ENCODE results near the gene TREX2. TPM values are rescaled to one million over a fixed set of nuclear protein-coding genes. Genes with fewer than 3 reads are reported as not detected.

Gene TREX2, protein sequence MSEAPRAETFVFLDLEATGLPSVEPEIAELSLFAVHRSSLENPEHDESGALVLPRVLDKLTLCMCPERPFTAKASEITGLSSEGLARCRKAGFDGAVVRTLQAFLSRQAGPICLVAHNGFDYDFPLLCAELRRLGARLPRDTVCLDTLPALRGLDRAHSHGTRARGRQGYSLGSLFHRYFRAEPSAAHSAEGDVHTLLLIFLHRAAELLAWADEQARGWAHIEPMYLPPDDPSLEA
- polyA plus RNA-seq (ENCODE audit: insufficient read length in 4 of 4) = under 1 TPM; 0.27 to 0.92 (median 0.61) TPM

GRCh38 chrX:153445856-153446635 is at the start of gene TREX2:
TSS of gene TREX2 (minus strand) at chrX:153446056. CDS start at chrX:153445430, 626 bp downstream.
- DNase-seq (ENCODE audit: low read depth in 4 of 4, low spot score in 2 of 4) = no peak

GRCh38 chrX:153495362-153495751 is 49.5 kb upstream of the TREX2 start:
- no peak for DNase-seq (ENCODE audit: low read depth in 4 of 4, low spot score in 2 of 4)

GRCh38 chrX:153494541-153495361 is 48.9 kb upstream of the TREX2 start, which contains the start of gene BGN:
TSS of gene BGN (plus strand) at chrX:153494980. CDS start at chrX:153504632, 9,652 bp downstream.
- DNase-seq (ENCODE audit: low read depth in 4 of 4, low spot score in 2 of 4) = no peak

DNA sequence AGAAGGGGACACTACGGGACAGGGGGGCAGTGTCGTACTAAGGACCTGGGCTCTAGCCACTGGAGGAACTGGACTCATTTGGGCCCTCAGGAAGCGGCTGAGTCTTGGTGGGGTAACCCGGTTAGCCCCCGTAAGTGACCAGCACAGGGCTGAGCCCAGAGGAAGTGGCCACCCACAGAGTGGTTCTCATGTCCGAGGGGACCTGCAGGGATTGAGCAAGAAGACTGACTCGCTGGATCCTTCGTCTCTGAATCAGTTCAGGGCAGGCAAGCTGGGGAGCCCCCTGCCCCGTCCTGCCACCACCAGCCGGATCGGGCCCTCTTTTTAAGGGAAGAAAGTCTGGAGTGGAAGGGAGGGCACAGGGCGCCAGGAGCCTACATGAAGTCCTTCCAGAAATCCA is 48.2 kb upstream of the TREX2 start:
- no peak for DNase-seq (ENCODE audit: low read depth in 4 of 4, low spot score in 2 of 4)

GRCh38 chrX:153493085-153493484 is 47.2 kb upstream of the TREX2 start:
- DNase-seq (ENCODE audit: low read depth in 4 of 4, low spot score in 2 of 4) = no peak

DNA sequence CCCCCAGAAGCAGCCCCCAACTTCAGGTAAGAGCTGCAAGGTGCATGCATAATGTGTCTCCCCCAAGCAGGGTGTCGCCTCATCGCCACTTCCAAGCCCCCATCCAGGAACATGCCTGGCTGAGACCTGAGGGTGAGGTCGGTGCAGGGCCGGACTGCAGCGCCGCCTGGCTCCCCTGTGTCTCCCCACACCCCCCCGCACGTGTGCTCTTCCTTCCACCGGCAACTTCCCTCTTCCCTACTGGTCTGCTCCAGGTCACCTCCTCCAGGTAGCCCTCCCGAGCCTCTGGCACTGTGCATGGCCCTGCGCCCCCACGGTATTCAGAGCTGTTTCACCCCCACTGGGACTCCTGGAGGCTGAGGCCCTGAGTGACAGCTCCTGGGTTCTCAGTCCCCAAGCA is 46.7 kb upstream of the TREX2 start:
- no peak for DNase-seq (ENCODE audit: low read depth in 4 of 4, low spot score in 2 of 4)

GRCh38 chrX:153491918-153492317 is 46.1 kb upstream of the TREX2 start:
- no peak for DNase-seq (ENCODE audit: low read depth in 4 of 4, low spot score in 2 of 4)

DNA sequence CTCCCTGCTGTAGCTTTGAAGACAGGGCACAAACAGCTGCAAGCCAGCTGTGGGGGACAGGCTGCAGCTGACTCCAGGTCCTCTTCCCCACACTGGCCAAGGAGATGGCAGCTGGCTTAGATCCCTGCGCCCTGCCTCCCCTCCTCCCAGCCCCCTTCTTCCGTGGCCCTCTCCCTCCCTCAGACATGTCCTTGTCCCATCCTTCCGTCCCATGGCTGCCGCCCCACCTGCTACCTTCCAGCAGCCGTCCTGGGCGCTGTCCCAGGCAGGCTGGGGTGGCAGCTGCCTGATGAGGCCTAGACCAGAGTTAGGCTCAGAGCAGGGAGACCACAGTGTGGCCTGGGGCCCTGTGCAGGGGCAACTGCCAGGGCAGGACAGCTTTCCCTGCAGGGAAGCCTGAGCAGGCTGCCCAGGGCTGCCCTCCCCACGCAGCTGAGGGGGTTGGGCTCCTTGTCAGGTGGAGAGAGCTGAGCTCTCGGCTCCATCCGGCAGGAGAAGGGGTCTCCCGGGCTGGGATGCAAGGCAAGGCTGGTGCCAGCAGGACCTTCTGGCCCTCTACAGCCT is 45.6 kb upstream of the TREX2 start:
- DNase-seq (ENCODE audit: low read depth in 4 of 4, low spot score in 2 of 4) = no peak

DNA sequence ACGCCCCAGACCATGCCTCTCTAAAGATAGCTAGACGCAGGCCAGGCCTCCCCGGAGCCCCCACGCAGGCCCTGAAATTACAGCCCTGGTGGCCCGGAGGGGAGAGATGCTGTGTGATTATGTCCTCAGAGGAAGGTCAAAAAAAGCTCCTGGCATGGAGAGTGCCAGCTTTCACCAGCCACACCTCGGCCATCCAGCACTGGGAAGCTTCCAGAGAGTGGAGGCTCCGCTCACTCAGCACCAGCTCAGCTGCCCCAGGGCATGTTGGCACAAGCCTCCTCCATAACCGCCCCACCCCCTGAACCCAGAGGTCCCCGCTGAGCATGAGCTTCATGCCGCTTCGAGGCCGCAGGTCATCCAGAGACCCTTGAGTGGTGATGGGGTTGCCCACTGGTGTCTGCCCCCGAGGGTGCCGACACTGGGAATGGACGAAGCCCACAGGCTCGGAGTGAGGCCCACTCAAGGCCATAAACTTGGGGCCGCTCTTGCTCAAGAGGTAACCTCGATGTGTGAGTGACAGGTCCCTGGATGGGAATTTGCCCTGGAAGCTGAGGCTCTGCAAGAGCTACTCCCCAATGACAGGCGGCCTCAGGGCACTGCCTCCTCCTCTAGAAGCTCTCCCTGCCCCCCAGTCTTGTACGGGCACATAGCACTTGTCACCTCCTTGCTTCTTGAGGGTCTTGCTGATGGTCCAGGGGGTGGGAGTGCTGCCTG is 44.5 kb upstream of the TREX2 start:
- no peak for DNase-seq (ENCODE audit: low read depth in 4 of 4, low spot score in 2 of 4)

DNA sequence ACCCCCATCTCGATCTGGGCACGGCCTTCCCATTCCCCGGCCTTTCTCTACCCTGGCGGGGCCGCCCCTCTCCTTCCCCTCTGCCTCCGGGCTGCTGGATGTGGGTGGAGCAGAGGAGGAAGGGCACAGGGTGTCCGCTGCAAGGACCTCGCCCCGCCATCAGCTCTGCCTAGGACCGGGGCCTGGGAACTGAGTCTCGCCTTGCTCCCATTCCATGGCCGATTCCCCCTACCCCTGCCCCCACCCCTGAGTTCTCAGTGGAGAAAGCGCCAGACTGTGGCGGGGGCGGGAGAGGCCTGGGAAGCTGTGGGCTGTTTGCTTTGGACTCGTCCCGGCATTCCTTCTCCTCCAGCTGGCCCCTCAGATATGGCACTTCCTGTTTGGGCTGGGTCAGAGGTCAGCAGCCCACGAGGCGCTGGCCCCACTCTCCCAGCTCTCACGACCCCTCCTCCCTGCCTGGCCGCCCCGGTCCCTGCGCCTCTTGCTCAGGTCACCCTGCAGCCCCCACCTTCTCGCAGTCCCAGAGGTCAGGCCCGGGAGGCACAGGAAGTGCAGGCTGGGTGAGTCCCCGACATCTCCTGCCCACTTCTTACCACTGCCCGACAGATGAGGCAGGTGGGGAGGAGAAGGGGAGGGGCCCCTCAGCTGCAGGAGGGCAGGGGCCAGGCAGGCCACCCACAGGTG is 42.5 kb upstream of the TREX2 start:
- no peak for DNase-seq (ENCODE audit: low read depth in 4 of 4, low spot score in 2 of 4)

DNA sequence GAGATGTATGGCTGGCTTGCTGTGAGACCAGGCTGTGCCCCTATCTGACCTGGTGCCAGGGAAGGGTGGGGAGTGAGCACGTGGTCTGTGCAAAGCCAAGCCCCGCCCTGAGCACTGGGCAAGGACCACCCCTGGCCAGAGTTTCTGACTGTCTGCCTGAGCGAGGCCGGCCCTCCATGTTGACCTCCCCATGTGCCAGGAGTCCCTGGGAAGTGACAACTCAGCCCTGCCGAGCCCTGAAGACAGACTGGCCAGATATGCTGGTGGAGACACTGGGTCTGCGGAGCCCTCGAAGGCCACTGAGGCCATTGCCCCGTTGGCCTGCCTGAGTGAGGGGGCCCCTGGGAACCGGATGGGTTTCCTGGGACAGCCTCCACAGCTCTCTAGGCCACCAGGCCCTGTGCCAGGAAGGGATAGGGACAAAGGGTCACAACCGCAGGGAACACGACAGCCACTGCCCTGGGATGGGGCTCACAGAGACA is 41.8 kb upstream of the TREX2 start:
- no peak for DNase-seq (ENCODE audit: low read depth in 4 of 4, low spot score in 2 of 4)

- no peak for DNase-seq (ENCODE audit: low read depth in 4 of 4, low spot score in 2 of 4)
Measured at GRCh38 chrX:153486171-153486570, 40.3 kb upstream of the TREX2 start.

DNA sequence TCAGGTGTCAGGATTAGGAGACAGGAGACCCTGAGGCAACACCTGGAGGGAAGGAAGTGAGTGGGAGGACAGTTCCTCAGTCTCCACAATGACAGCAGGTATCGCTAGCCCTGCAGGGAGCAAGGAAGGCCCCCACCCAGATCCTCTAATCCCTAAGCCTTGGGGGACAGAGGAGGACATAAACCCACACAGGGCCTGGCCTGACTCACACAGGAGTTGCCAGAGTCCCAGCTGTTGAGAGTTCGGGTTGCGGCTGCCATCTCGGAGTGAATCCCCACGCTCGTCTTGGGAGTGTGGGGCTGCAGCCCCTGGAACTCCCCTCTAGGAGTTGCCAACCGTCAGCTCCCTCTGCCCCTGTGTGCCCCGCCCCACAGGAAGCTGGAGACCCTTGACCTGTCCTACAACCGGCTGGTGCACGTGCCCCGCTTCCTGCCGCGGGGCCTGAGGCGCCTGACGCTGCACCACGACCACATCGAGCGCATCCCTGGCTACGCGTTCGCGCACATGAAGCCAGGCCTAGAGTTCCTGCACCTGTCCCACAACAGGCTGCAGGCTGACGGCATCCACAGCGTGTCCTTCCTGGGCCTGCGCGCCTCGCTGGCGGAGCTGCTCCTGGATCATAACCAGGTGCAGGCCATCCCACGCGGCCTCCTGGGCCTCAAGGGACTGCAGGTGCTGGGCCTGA is 39.7 kb upstream of the TREX2 start:
- no peak for DNase-seq (ENCODE audit: low read depth in 4 of 4, low spot score in 2 of 4)

GRCh38 chrX:153482376-153483015 is 36.6 kb upstream of the TREX2 start:
- no peak for DNase-seq (ENCODE audit: low read depth in 4 of 4, low spot score in 2 of 4)

DNA sequence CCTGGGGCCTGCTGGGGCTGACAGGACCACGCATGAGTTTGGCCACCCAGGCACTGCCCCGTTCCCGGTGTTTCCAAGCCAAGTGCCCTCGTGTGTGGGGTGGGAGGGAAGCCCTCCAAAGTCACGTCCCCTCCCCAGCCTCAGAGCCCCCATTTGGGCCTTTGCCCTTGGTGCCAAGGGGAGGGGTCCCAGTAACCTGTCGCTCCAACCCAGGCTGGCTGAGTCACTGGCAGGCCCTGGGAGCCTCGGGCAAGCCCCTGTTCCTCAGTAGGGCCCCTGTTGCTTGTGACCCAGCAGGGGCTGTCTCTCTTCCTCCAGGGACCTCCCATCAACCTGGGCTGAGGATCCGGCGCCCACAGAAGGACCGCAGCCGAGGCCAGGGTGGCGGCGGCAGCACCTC is 35.2 kb upstream of the TREX2 start:
- DNase-seq (ENCODE audit: low read depth in 4 of 4, low spot score in 2 of 4) = no peak

GRCh38 chrX:153478746-153479145 is 32.9 kb upstream of the TREX2 start:
- no peak for DNase-seq (ENCODE audit: low read depth in 4 of 4, low spot score in 2 of 4)

- DNase-seq (ENCODE audit: low read depth in 4 of 4, low spot score in 2 of 4) = no peak
Measured at GRCh38 chrX:153477901-153478300, 32.0 kb upstream of the TREX2 start.

- no peak for DNase-seq (ENCODE audit: low read depth in 4 of 4, low spot score in 2 of 4)
Measured at GRCh38 chrX:153477364-153477857, 31.6 kb upstream of the TREX2 start.
